NCI-H82 treated with DMSO at 0.1 percent for 48 hours (cell line): ENCODE measurements around the gene PPP6R1.

Experiments used
- DNase-seq: peaks from one replicate; lab custom pipeline; 2025; ENCODE audit not compliant: unreplicated experiment; lab: John Stamatoyannopoulos, UW

Gene PPP6R1

GRCh38 chr19:55188625-55189024 lies 70.2 kb downstream of the PPP6R1 start:
- DNase-seq = no peak

- DNase-seq = no peak
Observed at GRCh38 chr19:55186080-55186479, 72.7 kb downstream of the PPP6R1 start.

GRCh38 chr19:55181740-55182139 lies 77.1 kb downstream of the PPP6R1 start:
- no peak for DNase-seq
